Ovary (tissue), 3 donors: ENCODE data around the gene RBMS1.

ENCODE experiments used
- EP300 ChIP-seq: sonication (generic); formaldehyde crosslinking; IDR thresholded peaks from one replicate; pipeline ENCODE4 v1.6.1; 2017; ENCODE audit warnings: antibody characterized with exemption
- POLR2A ChIP-seq: fragments of 450-650 bp; IDR thresholded peaks from one replicate; pipeline ENCODE4 v1.6.1; 2017; ENCODE audit warnings: antibody characterized with exemption, mild to moderate bottlenecking, moderate library complexity
- TF ChIP-seq, protein P1 (sequence below), 3 donors: fragments of 450-650 bp in 2 of 3; fragments of 200-600 bp in 1 of 3; IDR thresholded peaks; one replicate each; pipeline versions ENCODE4 v1.5.1 to v1.8.0; 2016 to 2022; ENCODE audit warnings: antibody characterized with exemption in 3 of 3, mild to moderate bottlenecking in 1 of 3
- donor health status: DM: no; HTN: no; CAD: no.

DNA sequence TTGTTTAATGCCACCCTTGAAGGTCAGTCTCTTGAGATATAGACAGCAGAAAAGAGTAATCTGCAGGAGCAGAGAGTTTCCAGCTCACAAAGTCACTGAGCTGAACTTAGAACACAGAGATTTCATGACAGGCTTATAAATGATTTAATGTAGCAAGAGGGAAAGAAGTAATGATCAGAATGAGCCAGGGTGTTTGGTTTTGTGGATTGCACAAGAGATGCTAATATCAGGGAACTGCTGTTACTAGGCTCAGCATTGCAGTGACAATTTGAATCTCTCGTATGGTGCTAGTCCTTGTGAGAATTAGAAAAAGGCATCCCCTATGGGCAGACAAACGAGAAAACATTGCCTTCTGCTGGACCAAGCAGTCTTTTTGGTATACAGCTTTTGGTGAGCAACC, 231.9 kb downstream of the RBMS1 start:
- no peak for TF ChIP-seq EP300
- TF ChIP-seq, protein P1, sequence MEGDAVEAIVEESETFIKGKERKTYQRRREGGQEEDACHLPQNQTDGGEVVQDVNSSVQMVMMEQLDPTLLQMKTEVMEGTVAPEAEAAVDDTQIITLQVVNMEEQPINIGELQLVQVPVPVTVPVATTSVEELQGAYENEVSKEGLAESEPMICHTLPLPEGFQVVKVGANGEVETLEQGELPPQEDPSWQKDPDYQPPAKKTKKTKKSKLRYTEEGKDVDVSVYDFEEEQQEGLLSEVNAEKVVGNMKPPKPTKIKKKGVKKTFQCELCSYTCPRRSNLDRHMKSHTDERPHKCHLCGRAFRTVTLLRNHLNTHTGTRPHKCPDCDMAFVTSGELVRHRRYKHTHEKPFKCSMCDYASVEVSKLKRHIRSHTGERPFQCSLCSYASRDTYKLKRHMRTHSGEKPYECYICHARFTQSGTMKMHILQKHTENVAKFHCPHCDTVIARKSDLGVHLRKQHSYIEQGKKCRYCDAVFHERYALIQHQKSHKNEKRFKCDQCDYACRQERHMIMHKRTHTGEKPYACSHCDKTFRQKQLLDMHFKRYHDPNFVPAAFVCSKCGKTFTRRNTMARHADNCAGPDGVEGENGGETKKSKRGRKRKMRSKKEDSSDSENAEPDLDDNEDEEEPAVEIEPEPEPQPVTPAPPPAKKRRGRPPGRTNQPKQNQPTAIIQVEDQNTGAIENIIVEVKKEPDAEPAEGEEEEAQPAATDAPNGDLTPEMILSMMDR (IDR thresholded peaks at IDR 0.05), result no peak
- TF ChIP-seq POLR2A, result no peak
